GM21515 (cell line): Measurements from ENCODE around the gene ATF4.

Experiments used
- ATAC-seq: cut with Tn5 transposase; IDR thresholded peaks from one replicate; pipeline ENCODE4 v1.9.1; 2021; ENCODE audit not compliant: unreplicated experiment

Gene ATF4, protein sequence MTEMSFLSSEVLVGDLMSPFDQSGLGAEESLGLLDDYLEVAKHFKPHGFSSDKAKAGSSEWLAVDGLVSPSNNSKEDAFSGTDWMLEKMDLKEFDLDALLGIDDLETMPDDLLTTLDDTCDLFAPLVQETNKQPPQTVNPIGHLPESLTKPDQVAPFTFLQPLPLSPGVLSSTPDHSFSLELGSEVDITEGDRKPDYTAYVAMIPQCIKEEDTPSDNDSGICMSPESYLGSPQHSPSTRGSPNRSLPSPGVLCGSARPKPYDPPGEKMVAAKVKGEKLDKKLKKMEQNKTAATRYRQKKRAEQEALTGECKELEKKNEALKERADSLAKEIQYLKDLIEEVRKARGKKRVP

DNA sequence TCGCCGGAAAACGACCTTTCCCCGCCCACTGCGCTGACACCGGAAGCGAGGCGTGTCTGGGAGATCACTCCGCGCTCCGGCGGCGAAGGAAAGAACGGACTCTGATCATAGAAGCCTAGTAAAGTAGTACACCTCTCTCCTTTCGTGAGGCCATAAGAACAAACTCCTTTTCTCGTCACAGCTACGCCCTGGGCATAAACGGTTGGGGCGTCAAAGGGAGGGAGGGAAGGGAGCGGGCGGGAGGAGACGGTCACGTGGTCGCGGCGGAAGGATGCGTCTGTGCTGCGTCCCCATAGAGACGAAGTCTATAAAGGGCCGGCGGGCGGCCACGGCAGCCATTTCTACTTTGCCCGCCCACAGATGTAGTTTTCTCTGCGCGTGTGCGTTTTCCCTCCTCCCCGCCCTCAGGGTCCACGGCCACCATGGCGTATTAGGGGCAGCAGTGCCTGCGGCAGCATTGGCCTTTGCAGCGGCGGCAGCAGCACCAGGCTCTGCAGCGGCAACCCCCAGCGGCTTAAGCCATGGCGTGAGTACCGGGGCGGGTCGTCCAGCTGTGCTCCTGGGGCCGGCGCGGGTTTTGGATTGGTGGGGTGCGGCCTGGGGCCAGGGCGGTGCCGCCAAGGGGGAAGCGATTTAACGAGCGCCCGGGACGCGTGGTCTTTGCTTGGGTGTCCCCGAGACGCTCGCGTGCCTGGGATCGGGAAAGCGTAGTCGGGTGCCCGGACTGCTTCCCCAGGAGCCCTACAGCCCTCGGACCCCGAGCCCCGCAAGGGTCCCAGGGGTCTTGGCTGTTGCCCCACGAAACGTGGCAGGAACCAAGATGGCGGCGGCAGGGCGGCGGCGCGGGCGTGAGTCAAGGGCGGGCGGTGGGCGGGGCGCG lies at the start of gene ATF4:
TSS of gene ATF4 (plus strand) at position 337 of the 880 bp plus-strand sequence. CDS start 884 bp downstream, outside the sequence.
- ATAC-seq: peak; percentile 47

DNA sequence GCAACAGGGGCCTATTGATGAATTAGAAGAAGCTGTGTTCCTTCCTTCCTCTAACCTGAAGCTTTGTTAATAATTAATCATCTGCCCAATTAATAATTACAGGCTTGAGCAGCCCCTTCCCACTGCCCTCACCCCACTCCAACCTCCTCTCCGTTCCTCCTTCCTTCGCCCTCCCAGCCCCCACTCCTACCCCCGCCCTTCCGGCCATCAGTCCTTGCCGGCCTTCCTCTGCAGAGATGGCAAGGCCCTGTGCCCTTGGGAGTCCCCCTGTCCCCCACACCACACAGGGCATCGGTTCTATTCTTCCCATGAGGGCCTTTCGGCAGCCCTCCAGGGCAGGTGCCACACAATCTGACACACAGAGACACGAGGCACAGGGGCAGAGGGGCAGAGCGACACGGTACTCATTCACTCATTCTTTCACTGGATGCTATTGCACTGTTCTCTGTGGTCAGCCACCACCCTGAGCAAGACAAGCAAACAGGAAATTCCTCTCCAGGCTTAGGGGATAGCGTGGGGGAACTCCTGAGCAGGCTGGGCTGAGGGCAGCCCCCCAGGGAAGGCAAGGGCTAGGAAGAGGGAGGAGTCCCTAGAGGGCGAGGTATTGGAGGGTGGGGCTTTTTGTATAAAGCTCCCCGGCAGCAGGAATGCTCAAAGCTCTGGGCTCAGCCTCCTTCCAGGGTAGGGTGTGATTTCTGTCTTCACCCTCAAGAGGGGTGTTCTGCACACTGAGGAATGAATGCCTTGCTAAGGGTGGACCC lies 48.8 kb upstream of the ATF4 start:
- ATAC-seq: peak; percentile 46

DNA sequence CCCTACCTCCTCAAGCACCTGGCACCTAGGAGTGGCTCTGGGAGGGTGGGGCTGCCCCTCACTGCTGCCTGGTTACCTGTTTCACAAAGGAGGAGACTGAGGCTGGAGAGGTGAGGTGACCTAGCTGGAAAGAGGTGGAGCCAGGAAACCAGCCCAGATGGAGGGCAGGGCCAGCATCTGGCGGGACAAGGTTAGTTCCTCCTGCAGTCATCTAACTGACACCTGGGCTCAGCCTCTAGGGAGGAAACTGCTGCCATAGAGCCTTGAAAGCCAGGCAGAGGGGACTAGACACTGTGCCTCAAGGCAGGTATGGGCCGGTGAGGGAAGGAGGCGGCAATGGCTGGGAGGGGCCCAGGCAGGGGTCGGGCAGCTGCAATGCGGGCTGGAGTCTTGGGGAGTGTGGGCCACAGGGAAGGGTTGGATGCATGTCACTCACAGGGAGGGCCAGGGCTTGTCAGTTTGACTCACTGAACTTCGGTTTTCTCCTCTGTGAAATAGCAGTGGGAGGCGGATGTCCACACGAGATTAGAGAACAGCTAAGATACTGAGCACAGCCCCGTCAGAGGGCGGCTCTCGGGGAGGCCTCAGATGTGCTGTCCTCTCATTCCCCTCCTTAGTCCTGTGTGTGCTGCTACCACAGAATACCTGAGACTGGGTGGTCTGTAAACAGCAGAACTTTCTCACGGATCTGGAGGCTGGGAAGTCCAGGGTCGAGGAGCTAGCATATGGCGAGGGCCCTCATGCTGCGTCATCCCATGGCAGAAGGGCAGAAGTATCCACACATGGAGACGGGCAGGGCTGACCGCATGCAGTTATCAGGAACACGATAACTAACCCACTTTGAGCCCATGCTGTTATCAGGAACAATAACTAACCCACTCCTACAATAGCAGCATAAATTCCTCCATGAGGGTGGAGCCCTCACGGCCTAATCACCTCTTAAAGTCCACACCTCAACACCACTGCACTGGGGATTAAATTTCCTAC lies 47.5 kb upstream of the ATF4 start:
- ATAC-seq: no peak

DNA sequence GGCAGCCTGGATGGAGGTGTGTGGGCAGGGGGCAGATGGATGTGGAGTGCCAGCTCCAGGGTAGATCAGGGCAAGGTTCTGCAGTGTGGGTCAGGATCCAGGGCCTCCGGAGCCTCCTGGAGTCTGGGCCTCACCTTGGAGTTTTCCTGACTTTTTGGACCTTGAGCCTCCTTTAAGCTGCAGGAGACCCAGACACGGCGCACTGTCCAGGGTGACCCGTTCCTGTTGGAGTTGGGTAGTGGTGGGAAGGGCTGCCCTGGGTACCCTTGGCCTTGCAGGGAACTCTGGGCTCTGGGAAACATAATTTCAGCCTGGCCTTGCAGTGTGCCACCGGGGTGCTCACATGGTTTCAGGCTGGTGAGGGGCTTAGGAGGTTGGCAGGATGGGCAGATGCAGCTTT lies 46.5 kb upstream of the ATF4 start:
- no peak for ATAC-seq

DNA sequence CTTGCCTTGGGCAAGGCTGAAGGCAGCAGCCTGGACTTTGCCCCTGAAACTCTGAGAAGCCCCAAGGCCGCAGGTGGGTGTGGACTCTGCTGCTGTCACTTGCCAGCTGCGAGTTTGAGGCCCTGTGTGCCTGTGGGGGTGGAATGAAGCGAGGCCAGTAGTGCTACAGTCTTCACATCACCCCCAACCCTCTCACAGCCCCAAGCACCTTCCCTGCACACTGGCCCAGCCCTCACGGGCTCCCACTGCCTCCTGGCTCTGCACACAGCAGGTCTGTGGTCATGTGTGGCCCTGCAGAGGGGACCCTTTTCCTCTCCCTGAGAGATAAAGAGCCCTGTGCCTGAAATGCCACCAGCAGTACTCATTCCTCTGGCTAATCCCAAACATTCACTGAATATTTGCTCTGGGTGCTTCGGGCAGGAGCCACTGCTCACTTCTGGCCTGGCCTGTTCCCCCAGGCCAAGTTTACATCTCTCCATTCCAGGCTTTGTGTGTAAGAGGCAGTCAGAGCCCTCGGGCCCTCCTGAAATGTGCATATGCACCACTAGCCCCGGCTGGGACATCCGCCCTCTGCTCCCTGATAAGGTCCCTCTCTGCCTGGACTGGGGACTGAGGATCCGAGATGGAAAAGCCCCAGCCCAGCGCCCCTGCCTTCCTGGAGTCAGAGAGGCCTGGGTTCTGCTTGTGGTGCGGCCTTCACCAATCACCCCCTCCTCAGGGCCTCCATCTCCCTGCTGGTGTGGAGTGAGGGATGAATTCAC lies 45.8 kb upstream of the ATF4 start:
- no peak for ATAC-seq

DNA sequence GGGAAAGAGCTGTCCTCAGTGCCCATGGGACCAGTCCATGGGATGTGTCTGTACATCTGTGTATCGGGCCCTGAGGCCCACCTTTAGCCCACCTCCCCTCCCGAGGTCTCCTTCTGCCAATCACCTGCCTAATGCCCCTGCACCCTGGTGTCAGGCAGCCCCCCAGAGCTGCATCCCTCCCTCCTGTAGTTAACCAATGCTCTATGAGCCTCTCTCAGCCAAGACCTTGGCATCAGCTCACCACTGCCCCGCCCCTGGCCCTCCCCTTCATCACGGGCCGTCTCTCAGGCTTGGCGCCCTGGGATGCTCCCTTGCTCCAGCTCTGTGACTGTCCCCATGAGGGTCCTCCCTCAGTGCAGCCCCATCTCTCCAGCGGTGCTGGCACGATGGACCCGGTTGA lies 45.0 kb upstream of the ATF4 start:
- no peak for ATAC-seq

DNA sequence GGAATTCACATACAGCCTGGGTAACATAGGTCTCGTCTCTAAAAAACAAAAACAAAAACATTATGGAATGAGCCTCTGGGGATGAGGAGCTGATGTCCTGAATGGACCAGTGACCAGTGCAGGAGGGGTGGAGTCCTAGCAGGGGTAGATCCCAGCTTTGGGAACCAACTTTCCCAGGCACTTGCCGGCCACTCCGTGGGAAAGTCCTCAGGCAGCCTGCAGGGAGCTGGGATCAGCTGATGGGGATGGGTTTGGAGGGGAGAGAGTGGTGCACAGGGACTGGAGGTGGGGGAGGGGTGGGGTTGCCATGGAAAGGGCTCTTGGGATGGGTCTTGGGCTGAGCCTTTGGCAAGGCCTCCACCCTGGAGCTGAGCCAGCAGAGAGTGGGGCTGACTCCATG lies 44.5 kb upstream of the ATF4 start:
- no peak for ATAC-seq

DNA sequence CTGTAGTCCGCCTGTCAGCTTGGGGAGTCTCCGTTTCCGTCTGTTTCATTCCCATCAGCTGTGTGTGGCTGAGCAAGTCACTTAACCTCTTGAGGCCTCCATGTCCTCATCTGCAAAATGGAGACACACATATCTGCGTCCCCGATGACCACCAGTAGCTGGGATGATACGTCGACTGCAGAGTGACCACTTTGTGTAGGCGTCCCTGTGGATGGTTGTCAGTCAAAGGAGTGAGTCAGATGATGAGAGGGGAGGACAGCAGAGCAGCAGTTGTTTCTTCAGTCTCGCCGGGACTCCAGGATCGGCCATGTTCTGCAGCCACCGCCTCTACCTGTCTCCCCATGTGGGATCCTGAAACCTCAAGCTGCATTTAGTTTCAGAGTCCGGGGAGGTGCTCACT lies 43.7 kb upstream of the ATF4 start:
- no peak for ATAC-seq

DNA sequence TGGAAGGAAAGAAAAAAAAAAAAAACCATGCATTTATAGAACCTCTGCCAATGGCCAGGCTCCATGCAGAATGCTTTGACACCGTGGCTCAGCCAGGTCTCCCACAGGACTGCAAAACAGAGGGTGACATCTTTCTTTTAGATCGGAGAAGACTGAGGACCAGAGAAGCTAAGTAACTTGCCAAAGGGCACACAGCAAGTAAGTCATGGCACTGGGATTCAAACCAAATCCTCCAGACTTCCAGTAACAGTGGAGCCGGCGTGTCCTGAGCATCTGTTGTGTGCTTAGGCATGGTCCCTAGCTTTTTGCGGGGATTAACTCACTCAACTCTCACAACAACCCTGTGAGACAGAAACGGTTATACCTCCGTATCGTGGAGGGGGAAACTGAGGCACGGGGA lies 42.8 kb upstream of the ATF4 start:
- no peak for ATAC-seq

DNA sequence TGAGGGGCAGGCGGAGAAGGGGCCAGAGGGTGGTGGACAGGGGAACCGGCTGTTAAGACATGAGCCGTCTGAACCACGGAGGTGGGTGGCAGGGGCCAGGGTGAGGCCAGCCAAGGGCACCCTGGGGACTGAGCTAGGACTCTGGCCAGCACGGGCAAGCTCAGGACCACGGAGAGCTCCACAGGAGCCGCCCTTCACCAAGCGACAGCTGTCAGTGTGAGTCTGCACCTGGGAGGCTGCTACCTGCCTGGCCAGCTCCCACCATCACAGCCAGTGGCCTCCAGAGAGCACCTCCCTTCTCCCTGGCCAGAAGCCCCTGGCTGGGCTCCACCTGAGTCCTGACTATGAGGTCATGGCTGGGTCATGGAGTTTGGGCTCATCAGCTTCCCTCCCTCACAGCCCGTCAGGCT lies 41.9 kb upstream of the ATF4 start:
- no peak for ATAC-seq

DNA sequence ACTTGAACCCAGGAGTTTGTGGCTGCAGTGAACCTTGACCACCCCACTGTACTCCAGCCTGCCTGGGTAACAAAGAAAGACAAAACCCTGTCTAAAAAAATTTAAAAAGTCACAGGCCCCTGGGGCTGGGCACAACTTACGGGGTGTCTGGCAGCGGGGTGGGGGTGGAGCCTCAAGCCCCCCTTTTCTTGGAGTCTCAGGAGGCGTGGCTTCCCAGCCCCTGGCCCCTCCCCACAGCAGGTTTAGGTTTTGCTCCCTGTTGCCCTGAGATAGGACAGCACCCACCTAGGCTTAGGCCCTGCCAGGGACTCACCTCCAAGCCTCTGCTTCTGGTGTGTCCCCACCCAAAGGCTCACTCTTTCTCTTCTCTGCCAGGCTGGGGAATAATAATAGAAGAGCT lies 41.1 kb upstream of the ATF4 start:
- no peak for ATAC-seq

DNA sequence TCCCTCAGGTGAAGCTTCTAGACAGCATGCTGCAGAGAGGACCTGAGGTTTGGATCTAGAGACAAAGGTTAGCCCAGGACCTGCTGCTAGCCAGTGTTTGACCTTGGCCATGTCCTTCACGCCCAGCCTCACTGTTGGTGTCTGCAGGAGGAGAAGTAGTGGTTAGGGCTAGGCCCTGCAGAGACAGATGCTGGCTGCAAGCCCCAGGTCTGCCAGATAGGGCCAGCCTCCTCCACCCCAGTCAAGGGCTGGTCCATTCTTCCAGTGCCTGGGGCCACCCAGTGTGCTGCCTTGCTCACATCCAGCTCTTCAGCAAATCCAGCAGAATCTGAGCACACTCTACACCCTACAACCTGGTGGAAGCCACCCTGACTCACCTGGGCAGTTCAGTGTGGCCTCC lies 39.8 kb upstream of the ATF4 start:
- ATAC-seq: no peak

DNA sequence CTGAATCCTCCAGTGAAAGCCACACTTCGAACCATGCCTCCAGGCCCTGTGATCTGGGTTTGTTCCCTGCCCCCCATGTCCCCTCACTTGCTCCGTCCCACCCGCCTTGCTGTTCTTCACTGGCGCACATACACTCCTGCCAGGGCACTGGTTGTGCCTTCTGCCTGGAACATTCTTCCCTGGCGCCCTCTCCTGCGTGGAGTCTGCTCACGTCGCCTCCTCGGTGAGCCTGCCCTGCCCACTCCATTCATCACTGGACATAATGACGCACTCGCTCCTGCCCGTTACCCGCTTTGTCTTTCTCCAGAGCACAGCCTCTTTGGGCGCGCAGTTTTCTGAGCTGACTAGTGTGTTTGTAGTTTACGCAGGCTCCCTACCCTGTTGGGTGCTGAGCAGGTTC lies 39.3 kb upstream of the ATF4 start:
- ATAC-seq: no peak

DNA sequence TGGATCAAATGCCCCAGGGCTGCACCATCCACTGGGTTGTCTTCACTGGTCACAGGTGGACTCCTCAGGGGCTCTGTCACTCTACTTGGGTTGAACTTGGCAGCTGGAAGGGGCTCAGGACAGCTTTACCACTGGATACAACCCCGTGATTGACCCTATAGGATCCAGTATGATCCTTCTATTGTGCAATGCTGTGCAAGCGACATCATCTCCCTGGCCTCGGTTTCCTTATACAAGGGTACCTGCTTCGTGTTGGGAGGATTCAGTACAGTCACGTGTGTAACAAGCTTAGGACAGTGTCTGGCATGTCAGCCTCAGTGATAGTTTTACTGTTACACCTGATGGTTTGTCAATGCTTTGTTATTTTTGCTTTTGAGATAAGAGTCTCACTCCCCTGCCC lies 38.8 kb upstream of the ATF4 start:
- ATAC-seq: no peak

DNA sequence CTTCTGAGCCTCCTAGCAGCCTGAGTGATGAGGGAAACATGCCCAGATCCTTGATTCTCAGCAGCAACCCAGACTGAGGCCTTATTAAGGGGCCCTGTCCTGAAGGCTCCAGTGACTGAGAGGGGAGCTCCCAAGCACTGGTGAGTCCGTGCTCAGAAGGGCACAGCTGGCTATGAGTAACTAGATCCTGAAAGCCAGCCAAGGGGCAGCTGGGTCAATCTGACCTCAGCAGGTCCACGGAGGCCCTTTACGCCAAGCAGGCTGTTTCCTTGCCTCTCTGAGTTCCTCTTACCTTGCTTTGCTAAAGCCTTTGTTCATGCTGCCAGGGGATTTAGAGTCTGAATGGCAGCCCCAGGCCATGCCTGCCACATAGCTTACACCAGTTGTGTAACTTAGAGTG lies 37.6 kb upstream of the ATF4 start:
- ATAC-seq: no peak

DNA sequence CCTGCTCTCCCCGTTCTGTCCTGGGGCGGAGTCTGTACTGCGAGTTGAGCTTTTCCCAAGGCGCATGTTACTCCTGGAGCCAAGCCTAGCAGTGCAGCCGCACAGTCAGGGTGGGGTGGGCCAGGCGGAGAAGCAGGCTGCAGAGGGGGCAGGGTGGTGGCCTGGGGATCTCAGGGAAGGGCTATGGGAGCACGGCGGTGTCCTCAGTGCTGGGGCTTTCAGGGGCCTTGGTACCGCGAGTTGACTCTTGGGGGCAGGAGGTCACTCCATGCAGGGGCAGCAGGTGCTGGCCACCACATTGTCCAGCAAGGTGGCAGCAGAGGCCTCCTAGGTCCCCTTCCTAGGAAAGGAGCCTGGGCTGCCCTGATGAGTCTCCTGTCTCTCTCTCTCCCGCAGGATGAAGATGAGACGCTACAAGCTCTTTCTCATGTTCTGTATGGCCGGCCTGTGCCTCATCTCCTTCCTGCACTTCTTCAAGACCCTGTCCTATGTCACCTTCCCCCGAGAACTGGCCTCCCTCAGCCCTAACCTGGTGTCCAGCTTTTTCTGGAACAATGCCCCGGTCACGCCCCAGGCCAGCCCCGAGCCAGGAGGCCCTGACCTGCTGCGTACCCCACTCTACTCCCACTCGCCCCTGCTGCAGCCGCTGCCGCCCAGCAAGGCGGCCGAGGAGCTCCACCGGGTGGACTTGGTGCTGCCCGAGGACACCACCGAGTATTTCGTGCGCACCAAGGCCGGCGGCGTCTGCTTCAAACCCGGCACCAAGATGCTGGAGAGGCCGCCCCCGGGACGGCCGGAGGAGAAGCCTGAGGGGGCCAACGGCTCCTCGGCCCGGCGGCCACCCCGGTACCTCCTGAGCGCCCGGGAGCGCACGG lies 33.2 kb upstream of the ATF4 start:
- no peak for ATAC-seq

DNA sequence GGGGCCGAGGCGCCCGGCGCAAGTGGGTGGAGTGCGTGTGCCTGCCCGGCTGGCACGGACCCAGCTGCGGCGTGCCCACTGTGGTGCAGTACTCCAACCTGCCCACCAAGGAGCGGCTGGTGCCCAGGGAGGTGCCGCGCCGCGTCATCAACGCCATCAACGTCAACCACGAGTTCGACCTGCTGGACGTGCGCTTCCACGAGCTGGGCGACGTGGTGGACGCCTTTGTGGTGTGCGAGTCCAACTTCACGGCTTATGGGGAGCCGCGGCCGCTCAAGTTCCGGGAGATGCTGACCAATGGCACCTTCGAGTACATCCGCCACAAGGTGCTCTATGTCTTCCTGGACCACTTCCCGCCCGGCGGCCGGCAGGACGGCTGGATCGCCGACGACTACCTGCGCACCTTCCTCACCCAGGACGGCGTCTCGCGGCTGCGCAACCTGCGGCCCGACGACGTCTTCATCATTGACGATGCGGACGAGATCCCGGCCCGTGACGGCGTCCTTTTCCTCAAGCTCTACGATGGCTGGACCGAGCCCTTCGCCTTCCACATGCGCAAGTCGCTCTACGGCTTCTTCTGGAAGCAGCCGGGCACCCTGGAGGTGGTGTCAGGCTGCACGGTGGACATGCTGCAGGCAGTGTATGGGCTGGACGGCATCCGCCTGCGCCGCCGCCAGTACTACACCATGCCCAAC lies 32.4 kb upstream of the ATF4 start:
- ATAC-seq: no peak

DNA sequence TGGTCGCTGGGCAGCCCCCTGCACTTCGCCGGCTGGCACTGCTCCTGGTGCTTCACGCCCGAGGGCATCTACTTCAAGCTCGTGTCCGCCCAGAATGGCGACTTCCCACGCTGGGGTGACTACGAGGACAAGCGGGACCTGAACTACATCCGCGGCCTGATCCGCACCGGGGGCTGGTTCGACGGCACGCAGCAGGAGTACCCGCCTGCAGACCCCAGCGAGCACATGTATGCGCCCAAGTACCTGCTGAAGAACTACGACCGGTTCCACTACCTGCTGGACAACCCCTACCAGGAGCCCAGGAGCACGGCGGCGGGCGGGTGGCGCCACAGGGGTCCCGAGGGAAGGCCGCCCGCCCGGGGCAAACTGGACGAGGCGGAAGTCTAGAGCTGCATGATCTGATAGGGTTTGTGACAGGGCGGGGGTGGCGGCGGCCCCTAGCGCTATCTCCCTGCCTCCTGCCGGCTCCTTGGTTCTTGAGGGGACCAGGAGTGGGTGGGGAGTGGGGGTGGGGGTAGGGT lies 31.7 kb upstream of the ATF4 start:
- ATAC-seq: no peak
